Lung microvascular endothelial cell (primary cell): ENCODE data around the gene LRRC4B. TPM values are rescaled to one million over a fixed set of nuclear protein-coding genes. Genes with fewer than 3 reads are reported as not detected.
"Not testable (repeated sequence)": the region's sequence is repeated elsewhere in the genome, so short reads cannot be mapped to it uniquely, and the experiment has no call there.

Source experiments
- DNase-seq, 2 donors: peaks; one replicate each; pipeline versions ENCODE4 v3.0.0 to v3.0.0-alpha.2; 2010; ENCODE audit warnings: low read depth in 2 of 2
- total RNA-seq: library from RNA; depleted of rRNA; stranded (reverse); fragments of >200 nt; gene quantifications from 2 replicates; pipeline ENCODE4 v1.2.1, GENCODE V29; 2014

Gene LRRC4B
- total RNA-seq, 1 donor from 2014 or later: not detected

- DNase-seq: no peak
Measured at GRCh38 chr19:50553134-50553703, 15.0 kb downstream of the LRRC4B start.

DNA sequence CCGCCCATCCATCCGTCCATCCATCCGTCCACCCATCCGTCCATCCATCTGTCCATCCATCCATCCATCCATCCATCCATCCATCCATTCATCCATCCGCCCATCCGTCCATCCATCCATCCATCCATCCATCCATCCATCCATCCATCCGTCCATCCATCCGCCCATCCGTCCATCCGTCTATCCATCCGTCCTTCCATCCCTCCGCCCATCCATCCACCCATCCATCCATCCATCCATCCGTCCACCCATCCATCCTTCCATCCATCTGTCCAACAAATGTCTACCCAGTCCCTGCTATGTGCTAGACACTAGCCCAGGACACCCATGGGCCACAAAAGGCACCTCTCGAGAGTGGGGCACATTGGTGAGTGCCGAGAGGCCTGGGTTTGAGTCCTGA is 15.7 kb downstream of the LRRC4B start:
- no peak for DNase-seq

DNA sequence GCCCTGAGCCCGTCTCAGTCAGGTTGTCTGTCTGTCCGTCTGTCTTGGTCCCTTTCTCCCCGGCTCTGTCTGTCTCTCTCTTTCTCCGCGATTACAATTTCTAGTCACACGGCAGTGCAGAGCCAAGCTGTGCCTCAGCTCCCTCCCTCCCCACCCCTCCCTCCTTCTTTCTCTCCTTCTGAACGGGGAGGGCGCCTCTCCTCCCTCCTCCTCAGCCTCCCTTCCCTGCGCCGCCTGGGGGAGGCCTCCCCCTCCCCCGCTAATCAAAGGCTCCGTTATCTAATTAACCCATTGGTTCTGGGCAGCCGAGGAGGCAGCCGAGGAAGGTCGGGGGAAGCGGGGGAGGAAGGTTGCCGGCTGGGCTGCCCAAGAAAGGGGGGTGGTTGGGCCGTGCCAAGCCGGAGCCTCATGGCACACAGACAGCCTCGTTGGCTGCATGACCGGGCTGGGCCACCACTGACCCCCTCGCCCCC is 16.5 kb downstream of the LRRC4B start:
- no peak for DNase-seq

- DNase-seq: no peak
Measured at GRCh38 chr19:50551034-50551714, 17.1 kb downstream of the LRRC4B start.

DNA sequence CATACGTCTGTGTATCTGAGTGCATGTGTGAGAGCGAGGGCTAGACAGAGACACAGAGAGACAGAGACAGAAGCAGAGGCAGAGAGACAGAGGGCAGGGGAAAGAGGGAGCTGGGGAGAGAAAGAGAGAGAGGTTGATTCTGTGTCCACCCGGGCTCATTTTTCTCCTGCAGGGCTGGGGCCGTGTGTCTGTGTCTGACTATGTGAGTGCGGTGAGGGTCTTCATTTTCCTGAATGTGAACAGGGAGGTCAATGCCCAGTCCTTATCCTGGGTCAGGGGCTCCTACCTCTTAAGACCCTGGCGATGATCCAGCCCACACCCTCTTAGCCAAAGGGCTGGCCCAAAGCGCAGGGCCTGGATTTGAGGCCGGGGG is 17.7 kb downstream of the LRRC4B start:
- no peak for DNase-seq

GRCh38 chr19:50549927-50550593 is 18.2 kb downstream of the LRRC4B start:
- DNase-seq: no peak

GRCh38 chr19:50549059-50549926 is 18.9 kb downstream of the LRRC4B start:
- no peak for DNase-seq

DNA sequence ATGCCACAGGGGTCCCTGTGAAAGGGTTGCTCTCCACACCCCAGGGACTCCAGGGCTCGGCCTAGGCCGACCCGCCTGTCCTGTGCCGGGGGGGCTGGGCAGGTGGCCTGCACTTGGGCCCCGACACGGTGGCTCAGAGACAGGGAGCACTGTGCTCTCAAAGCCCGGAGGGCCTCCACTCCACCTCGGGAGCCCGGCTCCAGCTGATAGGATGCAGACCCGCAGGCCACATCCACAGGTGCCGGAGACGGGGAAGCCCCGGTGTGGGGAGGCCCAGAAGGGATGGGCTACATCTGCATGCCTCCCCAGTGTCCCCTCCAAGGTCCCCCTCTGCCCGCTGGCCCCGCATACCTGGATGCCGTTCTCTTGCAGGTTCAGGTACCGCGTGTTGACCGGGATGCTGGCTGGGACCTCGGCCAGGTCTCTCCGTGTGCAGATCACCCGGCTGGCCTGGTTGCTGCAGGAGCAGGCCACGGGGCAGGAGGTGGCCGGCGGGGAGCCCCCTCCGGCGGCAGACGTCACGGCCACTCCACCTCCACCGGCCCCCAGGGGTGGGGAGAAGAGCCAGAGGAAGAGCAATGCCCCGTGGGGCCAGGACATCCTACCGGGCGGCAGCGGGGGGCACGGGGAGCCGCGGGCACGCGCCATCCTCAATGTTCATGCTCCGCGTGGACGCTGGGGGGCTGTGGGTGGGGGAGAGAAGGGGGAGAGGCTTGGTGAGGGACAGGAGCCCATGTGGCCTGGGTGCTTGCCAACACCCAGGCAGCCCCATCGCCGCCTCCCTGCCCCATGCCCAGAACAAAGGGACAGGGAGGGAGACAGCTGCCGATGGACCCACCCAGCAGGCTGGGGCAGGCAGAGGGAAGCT is 19.8 kb downstream of the LRRC4B start:
- DNase-seq: no peak

DNA sequence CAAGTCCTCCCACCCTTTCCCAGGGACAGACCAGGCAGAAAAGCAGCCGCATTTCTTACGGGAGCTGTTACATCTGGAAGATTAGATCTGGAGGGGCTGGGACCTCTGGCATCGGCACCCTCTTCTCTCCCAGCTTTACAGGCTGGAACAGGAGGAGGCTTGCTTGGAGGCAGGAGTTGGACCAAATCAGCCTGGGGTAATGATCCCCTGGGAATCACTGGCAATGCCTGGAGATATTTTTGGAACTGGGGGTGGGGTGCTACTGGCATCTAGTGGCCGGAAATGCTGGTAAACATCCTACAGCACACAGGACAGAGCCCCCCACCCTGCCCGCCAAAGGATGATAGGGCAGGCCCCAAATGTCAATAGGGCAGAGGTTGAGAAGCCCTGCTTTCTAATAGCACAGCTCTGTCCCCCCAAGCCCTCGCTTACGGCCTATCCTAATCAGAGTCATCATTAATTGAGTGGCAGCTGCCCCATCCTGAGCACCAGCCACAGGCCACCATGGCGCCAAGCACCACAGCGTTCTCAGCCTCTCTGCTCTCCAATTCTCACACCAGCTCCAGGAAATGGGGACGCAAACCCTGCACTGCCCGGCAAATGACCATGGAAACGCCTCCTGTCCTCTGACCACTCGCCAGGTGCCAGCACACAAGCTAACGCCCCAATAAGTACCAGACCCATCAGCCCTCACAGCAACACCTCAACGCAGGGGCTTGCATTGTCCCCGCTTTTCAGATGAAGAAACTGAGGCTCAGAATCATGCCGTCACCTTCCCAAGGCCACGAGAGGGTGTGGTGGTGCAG is 20.6 kb downstream of the LRRC4B start:
- no peak for DNase-seq

- no peak for DNase-seq
Measured at GRCh38 chr19:50546527-50547221, 21.6 kb downstream of the LRRC4B start.

GRCh38 chr19:50542943-50543342 is 25.3 kb downstream of the LRRC4B start:
- DNase-seq: no peak

DNA sequence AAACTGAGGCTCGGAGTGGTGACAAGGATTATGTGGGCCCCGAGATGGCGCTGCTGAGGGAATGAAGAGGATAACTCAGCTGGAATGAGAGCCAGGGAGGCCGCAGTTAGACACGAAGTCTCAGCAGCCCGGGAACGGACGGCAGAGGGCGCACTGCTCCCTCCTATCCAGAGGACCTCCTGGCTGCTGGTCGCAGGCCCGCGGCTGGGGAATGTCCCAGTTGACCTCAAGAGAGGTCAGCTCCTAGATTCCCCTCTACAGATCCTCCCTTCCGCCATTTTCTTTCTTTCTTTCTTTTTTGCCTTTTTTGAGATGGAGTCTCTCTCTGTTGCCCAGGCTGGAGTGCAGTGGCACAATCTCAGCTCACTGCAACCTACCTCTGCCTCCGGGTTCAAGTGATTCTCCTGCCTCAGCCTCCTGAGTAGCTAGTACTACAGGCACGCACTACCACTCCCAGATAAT is 30.4 kb downstream of the LRRC4B start:
- peak; percentile 86 to 92 for DNase-seq

DNA sequence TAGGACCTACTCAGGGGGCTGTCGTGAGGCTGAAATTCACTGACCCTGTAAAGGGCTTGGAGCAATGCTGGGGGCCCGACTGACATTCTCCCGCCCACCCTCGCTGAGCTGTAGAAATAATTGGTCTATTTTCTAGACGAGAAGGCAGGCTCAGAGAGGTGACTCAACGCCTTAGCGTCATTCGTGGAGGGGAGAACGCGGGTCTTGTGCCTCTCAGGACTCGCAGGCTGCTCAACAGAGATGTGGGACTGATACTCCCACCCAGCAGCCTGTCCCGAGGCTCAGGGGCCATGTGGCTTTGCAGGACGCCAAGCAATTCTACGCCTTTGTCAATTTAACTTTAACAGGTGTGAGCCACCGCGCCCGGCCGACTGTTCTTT is 30.9 kb downstream of the LRRC4B start:
- no peak for DNase-seq

- DNase-seq: no peak
Measured at GRCh38 chr19:50536662-50537305, 31.5 kb downstream of the LRRC4B start.

GRCh38 chr19:50535672-50536187 is 32.5 kb downstream of the LRRC4B start:
- no peak for DNase-seq

GRCh38 chr19:50534478-50534877 is 33.8 kb downstream of the LRRC4B start:
- no peak for DNase-seq

DNA sequence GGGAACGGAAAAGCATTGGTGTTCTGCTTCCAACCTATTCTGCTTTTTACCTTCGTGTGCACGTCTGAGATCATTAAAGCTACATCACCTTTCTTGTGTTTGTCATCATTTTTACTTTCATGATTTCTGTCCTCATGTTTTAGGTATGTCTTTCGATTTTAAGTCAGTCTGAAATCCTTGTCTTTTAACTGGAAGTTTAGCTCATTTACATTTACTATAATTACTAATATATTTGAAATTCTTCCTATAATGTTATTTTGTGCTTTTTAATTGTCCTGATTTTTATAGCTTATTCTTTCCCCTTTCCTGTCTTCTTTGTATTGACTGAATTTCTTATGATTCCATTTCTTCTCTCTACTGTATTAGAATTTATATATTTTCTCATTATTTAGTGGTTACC is 35.3 kb downstream of the LRRC4B start:
- no peak for DNase-seq

DNA sequence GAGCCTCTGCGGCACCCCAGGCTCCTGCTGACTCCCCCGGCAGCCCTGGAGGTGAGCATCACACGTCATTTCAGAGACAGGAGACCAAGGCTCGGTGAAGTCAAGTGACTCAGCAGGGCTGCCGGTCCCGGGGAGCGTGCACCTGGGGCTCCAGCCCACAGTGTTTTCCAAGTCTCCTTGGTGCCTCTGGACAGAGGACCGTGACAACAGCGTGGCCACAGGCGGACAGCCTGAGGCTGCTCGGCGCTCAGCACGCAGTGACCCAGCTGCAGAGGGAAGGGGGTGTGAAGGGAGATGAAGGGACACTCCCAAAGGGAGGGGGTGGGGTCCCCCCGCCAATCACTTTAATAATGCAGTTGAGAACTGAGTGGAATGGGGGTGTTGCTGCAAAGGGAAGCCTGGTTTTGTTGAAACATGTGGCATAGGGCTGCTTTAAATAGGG is 37.0 kb downstream of the LRRC4B start:
- no peak for DNase-seq

DNA sequence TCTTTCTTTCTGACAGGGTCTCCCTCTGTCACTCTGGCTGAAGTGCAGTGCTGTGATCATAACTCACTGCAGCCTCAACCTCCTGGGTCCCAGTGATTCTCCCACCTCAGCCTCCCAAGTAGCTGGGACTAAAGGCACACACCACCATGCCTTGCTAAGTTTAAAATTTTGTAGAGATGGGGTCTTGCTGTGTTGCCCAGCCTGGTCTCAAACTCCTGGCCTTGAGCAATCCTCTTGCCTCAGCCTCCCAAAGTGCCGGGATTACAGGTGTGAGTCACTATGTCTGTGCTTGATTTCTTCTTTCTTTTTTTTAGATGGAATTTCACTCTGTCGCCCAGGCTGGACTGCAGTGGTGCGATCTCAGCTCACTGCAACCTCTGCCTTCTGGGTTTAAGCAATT is 40.2 kb downstream of the LRRC4B start:
- DNase-seq: not testable (repeated sequence)
